Omental fat pad (tissue), 4 donors: ENCODE results near the gene ZDHHC14. TPM values are rescaled to one million over a fixed set of nuclear protein-coding genes. Genes with fewer than 3 reads are reported as not detected.

ENCODE experiments used
- ATAC-seq: fragments of 150-250 bp; one replicate; pipeline ENCODE4 v1.9.1; 2016; ENCODE audit warnings: mild to moderate bottlenecking, moderate library complexity; ENCODE audit not compliant: low FRiP score
- DNase-seq: peaks from one replicate; pipeline ENCODE4 v3.0.0-alpha.2; 2019; ENCODE audit warnings: low spot score
- total RNA-seq, 4 donors: library from RNA; depleted of rRNA; stranded (reverse); fragments of >200 nt; gene quantifications; one replicate each; pipeline ENCODE4 v1.1.0, GENCODE V29; 2016
- TF ChIP-seq, protein P1 (sequence below), 3 donors: fragments of 450-650 bp; IDR thresholded peaks; one replicate each; pipeline ENCODE4 v1.5.1; 2016 to 2017; ENCODE audit warnings: antibody characterized with exemption in 3 of 3, mild to moderate bottlenecking in 3 of 3, moderate library complexity in 2 of 3

Gene ZDHHC14
- total RNA-seq, 4 donors from 2014 or later, result 5.6 to 13.7 (median 6.9) TPM

DNA sequence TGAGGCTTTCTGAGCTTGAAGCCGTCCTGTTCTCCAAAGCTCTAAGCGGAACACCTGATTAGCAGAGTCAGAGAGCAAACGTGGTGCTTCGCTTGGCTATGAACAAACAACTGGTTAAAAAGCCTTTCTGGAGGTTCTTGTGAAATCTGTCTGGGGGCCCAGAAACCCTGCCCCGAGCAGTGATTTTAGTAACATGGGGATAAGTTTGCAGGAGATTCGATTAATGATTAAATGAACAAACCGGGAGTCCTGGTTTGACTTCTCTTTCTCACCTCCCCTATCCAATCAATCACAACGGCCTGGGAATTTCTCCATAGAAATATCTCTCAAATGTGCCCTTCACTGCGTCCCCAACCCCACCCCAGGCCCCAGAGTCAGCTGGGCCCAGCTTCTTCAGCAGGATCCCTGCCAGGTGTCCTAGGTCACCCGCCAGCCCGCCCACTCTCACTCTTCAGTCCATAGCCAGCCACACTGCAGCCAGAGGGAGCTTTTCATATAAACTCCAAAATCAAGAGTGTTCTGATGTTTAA, 43.6 kb downstream of the ZDHHC14 start:
- no peak for DNase-seq

DNA sequence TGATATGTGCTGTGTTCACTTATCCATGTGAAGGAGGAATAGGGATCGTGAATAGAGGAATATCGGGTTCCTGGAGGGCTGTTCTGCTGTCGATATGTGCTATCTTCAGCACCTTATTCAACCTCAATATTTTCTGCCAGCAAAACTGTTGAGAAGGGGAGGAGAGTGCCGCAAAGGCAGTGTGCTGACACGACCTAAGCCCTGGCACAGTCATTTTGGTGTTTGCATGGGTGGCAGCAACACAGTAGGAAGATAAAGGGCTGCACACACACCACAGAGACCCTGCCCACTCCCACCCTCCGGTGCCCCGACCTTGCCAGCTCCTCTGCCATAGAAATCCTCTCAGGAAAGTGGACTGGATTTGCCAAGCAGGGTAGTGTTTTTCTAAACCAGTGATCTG, 47.0 kb downstream of the ZDHHC14 start:
- TF ChIP-seq, protein P1, sequence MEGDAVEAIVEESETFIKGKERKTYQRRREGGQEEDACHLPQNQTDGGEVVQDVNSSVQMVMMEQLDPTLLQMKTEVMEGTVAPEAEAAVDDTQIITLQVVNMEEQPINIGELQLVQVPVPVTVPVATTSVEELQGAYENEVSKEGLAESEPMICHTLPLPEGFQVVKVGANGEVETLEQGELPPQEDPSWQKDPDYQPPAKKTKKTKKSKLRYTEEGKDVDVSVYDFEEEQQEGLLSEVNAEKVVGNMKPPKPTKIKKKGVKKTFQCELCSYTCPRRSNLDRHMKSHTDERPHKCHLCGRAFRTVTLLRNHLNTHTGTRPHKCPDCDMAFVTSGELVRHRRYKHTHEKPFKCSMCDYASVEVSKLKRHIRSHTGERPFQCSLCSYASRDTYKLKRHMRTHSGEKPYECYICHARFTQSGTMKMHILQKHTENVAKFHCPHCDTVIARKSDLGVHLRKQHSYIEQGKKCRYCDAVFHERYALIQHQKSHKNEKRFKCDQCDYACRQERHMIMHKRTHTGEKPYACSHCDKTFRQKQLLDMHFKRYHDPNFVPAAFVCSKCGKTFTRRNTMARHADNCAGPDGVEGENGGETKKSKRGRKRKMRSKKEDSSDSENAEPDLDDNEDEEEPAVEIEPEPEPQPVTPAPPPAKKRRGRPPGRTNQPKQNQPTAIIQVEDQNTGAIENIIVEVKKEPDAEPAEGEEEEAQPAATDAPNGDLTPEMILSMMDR (IDR thresholded peaks at IDR 0.05), result no peak
- ATAC-seq, result no peak
- DNase-seq, result no peak

More for the DNA sequence above, 43.6 kb downstream of the ZDHHC14 start:
- no peak for ATAC-seq
- TF ChIP-seq, protein P1 (IDR thresholded peaks at IDR 0.05), result no peak

DNA sequence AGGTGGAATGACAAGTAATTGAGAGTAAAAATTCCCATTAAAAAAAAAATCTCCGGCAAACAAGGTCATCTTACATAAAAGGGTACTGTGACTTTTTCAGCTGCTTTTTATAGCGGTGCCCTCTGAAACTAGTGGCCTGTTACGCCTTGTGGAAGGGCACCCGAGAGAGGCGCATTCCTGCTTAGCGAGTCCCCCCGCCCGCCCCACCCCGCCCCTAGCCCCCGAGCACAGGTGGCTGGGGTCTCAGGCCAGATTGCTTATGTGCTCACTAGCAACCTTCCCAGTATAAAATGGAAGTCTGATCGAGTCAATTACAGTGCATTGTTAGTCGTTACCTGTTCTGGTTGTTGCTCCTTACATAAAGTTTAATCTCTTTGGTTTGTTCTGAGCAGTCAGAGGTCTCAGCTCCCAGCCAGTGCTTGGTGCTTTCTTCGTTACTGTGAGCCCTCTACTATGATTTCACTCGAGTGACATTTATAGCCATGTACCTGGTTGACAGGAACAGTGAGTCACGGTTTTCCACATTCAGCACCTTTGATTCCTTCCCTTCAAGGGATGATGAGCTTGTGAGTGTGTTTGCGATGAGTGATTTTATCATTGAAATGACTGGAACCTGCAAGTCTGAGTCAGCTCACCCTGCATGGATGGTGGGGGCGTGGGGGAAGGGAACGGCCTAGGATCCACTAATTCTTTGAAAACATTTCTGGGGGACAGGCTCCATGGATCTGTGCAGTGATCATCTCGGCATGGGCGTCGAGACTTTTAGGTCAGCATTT, 47.6 kb downstream of the ZDHHC14 start:
- ATAC-seq, result no peak
- DNase-seq, result no peak

DNA sequence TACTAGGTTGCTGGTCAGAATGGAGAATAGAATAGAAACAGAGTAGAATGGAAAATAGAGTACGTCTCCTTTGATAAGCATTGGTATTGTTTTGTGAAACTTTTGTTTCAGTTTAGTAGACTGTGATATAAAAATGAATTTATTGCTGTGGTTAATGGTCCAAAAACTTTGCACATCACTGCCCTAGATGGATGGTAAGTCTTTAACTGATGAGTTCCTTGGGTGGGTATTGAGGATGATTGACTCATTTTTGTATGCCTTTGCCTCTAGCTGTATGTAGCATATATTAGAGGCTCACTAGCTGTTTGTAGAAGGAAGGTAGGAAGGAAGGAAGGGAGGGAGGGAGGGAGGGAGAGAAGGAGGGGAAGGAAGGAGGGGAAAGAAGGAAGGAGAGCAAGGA, 48.3 kb downstream of the ZDHHC14 start:
- no peak for ATAC-seq
- TF ChIP-seq, protein P1 (IDR thresholded peaks at IDR 0.05), result no peak
- no peak for DNase-seq

More for the DNA sequence above, 47.6 kb downstream of the ZDHHC14 start:
- TF ChIP-seq, protein P1 (IDR thresholded peaks at IDR 0.05), result no peak

DNA sequence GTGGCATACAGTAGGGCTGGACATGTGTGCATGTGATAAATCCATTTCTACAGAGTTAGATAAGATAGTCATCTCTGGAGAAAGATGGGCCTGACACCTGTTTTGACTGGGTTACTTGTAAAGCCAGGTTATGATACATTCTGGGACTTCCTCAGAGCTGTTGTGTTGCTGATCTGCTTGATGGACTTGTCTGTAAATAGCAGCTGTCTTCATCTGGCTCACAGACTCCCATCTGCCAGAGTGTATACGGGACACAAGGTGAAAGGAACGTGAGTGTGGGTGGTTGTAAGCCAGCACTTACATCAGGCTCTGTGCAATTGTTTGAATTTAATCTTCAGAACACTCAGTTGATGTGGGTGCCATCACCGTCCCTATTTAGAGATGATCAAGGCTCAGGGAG, 49.8 kb downstream of the ZDHHC14 start:
- no peak for DNase-seq
- TF ChIP-seq, protein P1 (IDR thresholded peaks at IDR 0.05), result no peak
- ATAC-seq, result no peak

DNA sequence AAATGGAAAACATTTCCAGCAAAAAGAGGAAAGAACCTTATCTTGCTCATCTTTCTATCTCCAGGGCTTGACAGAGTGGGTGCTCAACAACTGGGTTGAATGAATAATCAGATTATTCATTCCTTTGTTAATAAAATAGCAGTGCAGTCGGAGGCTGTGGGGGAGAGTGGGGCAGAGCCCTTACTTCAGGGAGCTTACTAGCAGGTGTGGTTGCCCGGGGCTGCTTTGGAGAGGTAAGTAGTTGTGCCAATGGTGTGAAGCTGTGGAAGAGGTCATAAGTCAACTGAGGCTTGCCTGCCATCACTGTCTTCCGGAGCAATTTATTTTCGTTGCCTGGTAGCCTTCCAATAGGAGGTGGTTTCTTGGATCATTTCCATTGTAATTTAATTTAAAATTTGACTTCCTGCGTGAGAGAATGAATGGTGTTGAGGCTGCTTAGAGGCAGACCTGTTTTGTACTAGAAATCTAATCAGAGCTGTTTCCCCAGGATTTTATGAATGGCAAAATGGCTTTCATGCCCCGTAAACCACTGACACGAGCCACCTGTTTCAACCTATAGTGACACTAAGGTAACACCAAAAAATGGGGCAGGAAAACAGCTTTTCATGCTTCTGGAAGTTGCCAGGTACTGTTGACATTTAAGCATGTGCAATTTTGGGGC, 51.4 kb downstream of the ZDHHC14 start:
- TF ChIP-seq, protein P1 (IDR thresholded peaks at IDR 0.05), result no peak
- no peak for ATAC-seq
- no peak for DNase-seq
